Measurements from ENCODE around the gene SEPTIN8. TPM values are rescaled to one million over a fixed set of nuclear protein-coding genes. Genes with fewer than 3 reads are reported as not detected.

Gene SEPTIN8
- total RNA-seq, 2 experiments from 2014 or later, result 10.6 to 15.5 TPM

- H3K36me3 ChIP-seq (ENCODE audit: insufficient read depth, low read length), result no peaks in the 10 kb centered on the region
- no peaks in the 10 kb centered on the region for H3K79me2 ChIP-seq (ENCODE audit: insufficient read depth, low read depth, low read length)
- DNase-seq (ENCODE audit: low spot score), result no peak
- no peaks in the 10 kb centered on the region for H3K9me2 ChIP-seq (ENCODE audit: insufficient read depth, low read length)
- POLR2A ChIA-PET, result interaction anchor here (0.6 to 0.9 kb wide), 4 partner anchors 8 to 714 kb away, joined by 3 to 6 read pairs (median 4); no protein-coding TSS in a partner anchor
- intact Hi-C loops (cut with micrococcal nuclease; ENCODE audit: unreplicated experiment), result no loop called here
- no peak overlapping the region for H3K27ac ChIP-seq (ENCODE audit: low read depth, low read length, poor library complexity, severe bottlenecking)
- H3K9me3 ChIP-seq (ENCODE audit: low read length), result no peaks in the 10 kb centered on the region
- H3K4me2 ChIP-seq (ENCODE audit: low read length), result no peak overlapping the region
- no peak overlapping the region for H2AFZ ChIP-seq (ENCODE audit: low read length)
- no peak for TF ChIP-seq EZH2phosphoT487 (IDR thresholded peaks at IDR 0.05; ENCODE audit: borderline replicate concordance, low read depth, low read length)
- no peak for TF ChIP-seq CTCF (conservative IDR thresholded peaks at IDR 0.05; ENCODE audit: low read length)
- H3K4me3 ChIP-seq (ENCODE audit: low read depth, low read length, poor library complexity, severe bottlenecking), result no peak overlapping the region
- H4K20me1 ChIP-seq (ENCODE audit: insufficient read depth, low read length), result no peaks in the 10 kb centered on the region
- H3K4me1 ChIP-seq (ENCODE audit: insufficient read depth, low read length, poor library complexity, severe bottlenecking), result no peaks in the 10 kb centered on the region
- CTCF ChIA-PET (ENCODE audit: unreplicated experiment), result no interaction called here
- BruUV-seq (replicated peaks), result no TSS peak
Observed at GRCh38 chr5:132799392-132799791, 22.4 kb upstream of the SEPTIN8 start.

- no peak for DNase-seq (ENCODE audit: low spot score)
- no TSS peak for BruUV-seq (replicated peaks)
- Histone ChIP-seq H3K79me2 (ENCODE audit: insufficient read depth, low read depth, low read length) (no peaks in the 10 kb centered on the region), H3K27ac (ENCODE audit: low read depth, low read length, poor library complexity, severe bottlenecking) (no peak overlapping the region), H3K4me2 (ENCODE audit: low read length) (no peak overlapping the region), H3K4me1 (ENCODE audit: insufficient read depth, low read length, poor library complexity, severe bottlenecking) (no peaks in the 10 kb centered on the region), H4K20me1 (ENCODE audit: insufficient read depth, low read length) (no peaks in the 10 kb centered on the region), H2AFZ (ENCODE audit: low read length) (no peak overlapping the region), H3K36me3 (ENCODE audit: insufficient read depth, low read length) (no peaks in the 10 kb centered on the region), H3K4me3 (ENCODE audit: low read depth, low read length, poor library complexity, severe bottlenecking) (no peak overlapping the region), H3K9me3 (ENCODE audit: low read length) (no peaks in the 10 kb centered on the region), H3K9me2 (ENCODE audit: insufficient read depth, low read length) (no peaks in the 10 kb centered on the region)
- intact Hi-C loops (cut with micrococcal nuclease; ENCODE audit: unreplicated experiment), result no loop called here
- CTCF ChIA-PET (ENCODE audit: unreplicated experiment), result no interaction called here
- TF ChIP-seq EZH2phosphoT487 (IDR thresholded peaks at IDR 0.05; ENCODE audit: borderline replicate concordance, low read depth, low read length), result no peak
- TF ChIP-seq CTCF (conservative IDR thresholded peaks at IDR 0.05; ENCODE audit: low read length), result no peak
- POLR2A ChIA-PET, result no interaction called here
Observed at GRCh38 chr5:132797651-132798050, 20.6 kb upstream of the SEPTIN8 start.

GRCh38 chr5:132791026-132791425 is 14.0 kb upstream of the SEPTIN8 start:
- POLR2A ChIA-PET, result interaction anchor here (0.6 to 1.0 kb wide), 4 partner anchors 9 to 253 kb away, joined by 3 to 6 read pairs (median 4); no protein-coding TSS in a partner anchor

More at GRCh38 chr5:132791026-132791425, 14.0 kb upstream of the SEPTIN8 start:
- no peaks in the 10 kb centered on the region for H3K4me1 ChIP-seq (ENCODE audit: insufficient read depth, low read length, poor library complexity, severe bottlenecking)
- TF ChIP-seq CTCF (conservative IDR thresholded peaks at IDR 0.05; ENCODE audit: low read length) (no peak), EZH2phosphoT487 (IDR thresholded peaks at IDR 0.05; ENCODE audit: borderline replicate concordance, low read depth, low read length) (no peak)
- H3K9me2 ChIP-seq (ENCODE audit: insufficient read depth, low read length), result no peaks in the 10 kb centered on the region
- no peaks in the 10 kb centered on the region for H3K9me3 ChIP-seq (ENCODE audit: low read length)
- H3K27ac ChIP-seq (ENCODE audit: low read depth, low read length, poor library complexity, severe bottlenecking), result no peak overlapping the region
- no peaks in the 10 kb centered on the region for H4K20me1 ChIP-seq (ENCODE audit: insufficient read depth, low read length)
- H3K79me2 ChIP-seq (ENCODE audit: insufficient read depth, low read depth, low read length), result no peaks in the 10 kb centered on the region
- CTCF ChIA-PET (ENCODE audit: unreplicated experiment), result interaction anchor here (0.6 kb wide), 1 partner anchor 435 kb away, joined by 3 read pairs; no protein-coding TSS in a partner anchor
- no peaks in the 10 kb centered on the region for H3K36me3 ChIP-seq (ENCODE audit: insufficient read depth, low read length)
- H3K4me2 ChIP-seq (ENCODE audit: low read length), result no peak overlapping the region
- no TSS peak for BruUV-seq (replicated peaks)
- intact Hi-C loops (cut with micrococcal nuclease; ENCODE audit: unreplicated experiment), result no loop called here
- no peak overlapping the region for H3K4me3 ChIP-seq (ENCODE audit: low read depth, low read length, poor library complexity, severe bottlenecking)
- DNase-seq (ENCODE audit: low spot score), result no peak
- no peak overlapping the region for H2AFZ ChIP-seq (ENCODE audit: low read length)
